ENCODE results near the gene RNF130.

DNA sequence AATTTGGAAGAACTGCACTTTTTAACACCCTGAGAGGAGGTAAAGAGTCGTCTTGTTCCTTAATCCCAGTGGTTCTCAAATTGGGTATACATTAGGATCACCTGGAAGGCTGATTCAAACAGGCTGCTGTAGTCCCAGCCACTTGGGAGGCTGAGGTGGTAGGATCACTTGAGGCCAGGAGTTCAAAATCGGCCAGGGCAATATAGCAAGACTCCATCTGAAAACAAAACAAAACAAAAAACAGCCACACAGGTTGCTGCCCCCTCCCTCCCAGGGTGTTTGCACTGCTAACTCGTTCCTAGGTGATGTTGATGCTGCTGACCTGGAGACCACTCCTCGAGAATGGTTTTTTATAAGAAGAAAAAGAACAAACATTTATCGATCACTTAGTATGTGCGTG lies 162.3 kb downstream of the RNF130 start:
- TF ChIP-seq, protein P1, sequence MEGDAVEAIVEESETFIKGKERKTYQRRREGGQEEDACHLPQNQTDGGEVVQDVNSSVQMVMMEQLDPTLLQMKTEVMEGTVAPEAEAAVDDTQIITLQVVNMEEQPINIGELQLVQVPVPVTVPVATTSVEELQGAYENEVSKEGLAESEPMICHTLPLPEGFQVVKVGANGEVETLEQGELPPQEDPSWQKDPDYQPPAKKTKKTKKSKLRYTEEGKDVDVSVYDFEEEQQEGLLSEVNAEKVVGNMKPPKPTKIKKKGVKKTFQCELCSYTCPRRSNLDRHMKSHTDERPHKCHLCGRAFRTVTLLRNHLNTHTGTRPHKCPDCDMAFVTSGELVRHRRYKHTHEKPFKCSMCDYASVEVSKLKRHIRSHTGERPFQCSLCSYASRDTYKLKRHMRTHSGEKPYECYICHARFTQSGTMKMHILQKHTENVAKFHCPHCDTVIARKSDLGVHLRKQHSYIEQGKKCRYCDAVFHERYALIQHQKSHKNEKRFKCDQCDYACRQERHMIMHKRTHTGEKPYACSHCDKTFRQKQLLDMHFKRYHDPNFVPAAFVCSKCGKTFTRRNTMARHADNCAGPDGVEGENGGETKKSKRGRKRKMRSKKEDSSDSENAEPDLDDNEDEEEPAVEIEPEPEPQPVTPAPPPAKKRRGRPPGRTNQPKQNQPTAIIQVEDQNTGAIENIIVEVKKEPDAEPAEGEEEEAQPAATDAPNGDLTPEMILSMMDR (IDR thresholded peaks at IDR 0.05): no peak
- TF ChIP-seq POLR2A (IDR thresholded peaks at IDR 0.05): no peak

Measured in vagina (tissue), 2 donors.